ENCODE data around the gene MSANTD1.

The MSANTD1 gene

GRCh38 chr4:3287271-3287971 lies 38.5 kb downstream of the MSANTD1 start:
- Histone ChIP-seq H3K79me1 (ENCODE audit: low read length) (no peaks in the 10 kb centered on the region), H3K4me1 (ENCODE audit: control insufficient read depth, low read depth, low read length) (no peaks in the 10 kb centered on the region), H4K5ac (ENCODE audit: low read length) (no peak overlapping the region), H3K36me3 (ENCODE audit: control insufficient read depth, insufficient read depth, low read length) (no peaks in the 10 kb centered on the region), H3K23ac (ENCODE audit: low read length) (no peak overlapping the region), H2AK5ac (ENCODE audit: low read length) (no peak overlapping the region), H3K27ac (ENCODE audit: low read depth, low read length) (no peak overlapping the region), H3K27me3 (ENCODE audit: insufficient read depth, low read length, poor library complexity) (no peaks in the 10 kb centered on the region), H3K4ac (ENCODE audit: low read depth, low read length) (no peak overlapping the region), H2BK120ac (ENCODE audit: low read depth, low read length) (no peak overlapping the region), H3K79me2 (ENCODE audit: control insufficient read depth, insufficient read depth, low read length) (no peaks in the 10 kb centered on the region), H3K56ac (ENCODE audit: low read length) (no peak overlapping the region), H3K4me2 (ENCODE audit: low read length) (no peak overlapping the region), H3K18ac (ENCODE audit: low read length) (no peak overlapping the region), H3K4me3 (ENCODE audit: low read length) (no peak overlapping the region), H2BK5ac (ENCODE audit: low read length) (no peak overlapping the region), H4K8ac (ENCODE audit: low read depth, low read length) (no peak overlapping the region), H2BK15ac (replicated peaks; ENCODE audit: low read depth) (no peak overlapping the region), H3K9ac (ENCODE audit: low read length) (no peak overlapping the region)
- no CpG with 5 or more reads among the region's 14 CpGs for WGBS (ENCODE audit: extremely low coverage, insufficient coverage, low lambda C conversion rate)
- DNase-seq, result no peak

- Histone ChIP-seq H3K23ac (ENCODE audit: low read length) (no peak overlapping the region), H3K56ac (ENCODE audit: low read length) (no peak overlapping the region), H3K4ac (ENCODE audit: low read depth, low read length) (no peak overlapping the region), H3K36me3 (ENCODE audit: control insufficient read depth, insufficient read depth, low read length) (no peaks in the 10 kb centered on the region), H2BK120ac (ENCODE audit: low read depth, low read length) (no peak overlapping the region), H3K27me3 (ENCODE audit: insufficient read depth, low read length, poor library complexity) (no peaks in the 10 kb centered on the region), H4K5ac (ENCODE audit: low read length) (no peak overlapping the region), H4K8ac (ENCODE audit: low read depth, low read length) (no peak overlapping the region), H3K4me2 (ENCODE audit: low read length) (no peak overlapping the region), H3K9ac (ENCODE audit: low read length) (no peak overlapping the region), H3K27ac (ENCODE audit: low read depth, low read length) (no peak overlapping the region), H2AK5ac (ENCODE audit: low read length) (no peak overlapping the region), H3K79me1 (ENCODE audit: low read length) (no peaks in the 10 kb centered on the region), H3K4me1 (ENCODE audit: control insufficient read depth, low read depth, low read length) (no peaks in the 10 kb centered on the region), H2BK15ac (replicated peaks; ENCODE audit: low read depth) (no peak overlapping the region), H3K79me2 (ENCODE audit: control insufficient read depth, insufficient read depth, low read length) (no peaks in the 10 kb centered on the region), H3K18ac (ENCODE audit: low read length) (no peak overlapping the region), H2BK5ac (ENCODE audit: low read length) (no peak overlapping the region), H3K4me3 (ENCODE audit: low read length) (no peak overlapping the region)
- WGBS (ENCODE audit: extremely low coverage, insufficient coverage, low lambda C conversion rate), result no CpG with 5 or more reads among the region's 24 CpGs
- DNase-seq, result no peak
Observed at GRCh38 chr4:3287972-3288570, 39.1 kb downstream of the MSANTD1 start.

DNA sequence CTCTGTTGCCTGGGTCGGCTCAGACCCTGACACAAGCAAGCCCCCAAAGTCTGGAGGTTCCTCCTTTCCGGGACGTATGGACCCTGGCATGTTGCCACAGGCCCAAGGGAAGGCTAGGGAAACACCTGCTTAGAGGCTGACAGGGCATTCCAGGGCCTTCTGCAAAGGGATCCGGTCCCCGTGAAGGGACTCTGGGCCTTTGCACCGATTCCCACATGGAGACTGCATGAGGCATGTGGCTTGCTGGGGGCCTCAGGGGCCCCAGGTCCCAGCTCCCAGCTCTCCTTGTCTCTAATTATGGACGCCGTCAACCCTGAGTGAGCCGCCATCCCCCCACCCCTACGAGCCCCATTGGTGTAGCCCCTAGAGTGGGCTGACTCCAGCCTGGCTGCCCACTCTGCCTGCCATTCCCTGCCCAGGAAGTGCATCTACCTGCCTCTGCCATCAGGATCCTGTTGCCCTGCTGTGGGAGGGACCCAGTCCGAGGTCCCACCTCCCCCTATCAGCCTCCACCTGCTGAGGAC lies 39.7 kb downstream of the MSANTD1 start:
- no peak overlapping the region for H4K8ac ChIP-seq (ENCODE audit: low read depth, low read length)
- H2BK120ac ChIP-seq (ENCODE audit: low read depth, low read length), result no peak overlapping the region
- H2AK5ac ChIP-seq (ENCODE audit: low read length), result no peak overlapping the region
- no peak overlapping the region for H3K56ac ChIP-seq (ENCODE audit: low read length)
- H3K9ac ChIP-seq (ENCODE audit: low read length), result no peak overlapping the region
- no peaks in the 10 kb centered on the region for H3K79me2 ChIP-seq (ENCODE audit: control insufficient read depth, insufficient read depth, low read length)
- no peak overlapping the region for H3K4me2 ChIP-seq (ENCODE audit: low read length)
- no peaks in the 10 kb centered on the region for H3K27me3 ChIP-seq (ENCODE audit: insufficient read depth, low read length, poor library complexity)
- H3K36me3 ChIP-seq (ENCODE audit: control insufficient read depth, insufficient read depth, low read length), result no peaks in the 10 kb centered on the region
- DNase-seq, result no peak
- WGBS (ENCODE audit: extremely low coverage, insufficient coverage, low lambda C conversion rate), result no CpG with 5 or more reads among the region's 11 CpGs
- no peak overlapping the region for H2BK15ac ChIP-seq (replicated peaks; ENCODE audit: low read depth)
- H3K18ac ChIP-seq (ENCODE audit: low read length), result no peak overlapping the region
- no peak overlapping the region for H3K4ac ChIP-seq (ENCODE audit: low read depth, low read length)
- no peaks in the 10 kb centered on the region for H3K4me1 ChIP-seq (ENCODE audit: control insufficient read depth, low read depth, low read length)
- no peak overlapping the region for H2BK5ac ChIP-seq (ENCODE audit: low read length)
- H3K27ac ChIP-seq (ENCODE audit: low read depth, low read length), result no peak overlapping the region
- no peak overlapping the region for H3K4me3 ChIP-seq (ENCODE audit: low read length)
- no peak overlapping the region for H3K23ac ChIP-seq (ENCODE audit: low read length)
- H3K79me1 ChIP-seq (ENCODE audit: low read length), result no peaks in the 10 kb centered on the region
- no peak overlapping the region for H4K5ac ChIP-seq (ENCODE audit: low read length)

GRCh38 chr4:3290476-3290875 lies 41.5 kb downstream of the MSANTD1 start:
- no peaks in the 10 kb centered on the region for H3K36me3 ChIP-seq (ENCODE audit: control insufficient read depth, insufficient read depth, low read length)
- DNase-seq, result no peak
- no peak overlapping the region for H3K4ac ChIP-seq (ENCODE audit: low read depth, low read length)
- no CpG with 5 or more reads among the region's 11 CpGs for WGBS (ENCODE audit: extremely low coverage, insufficient coverage, low lambda C conversion rate)
- H3K27me3 ChIP-seq (ENCODE audit: insufficient read depth, low read length, poor library complexity), result no peaks in the 10 kb centered on the region
- H2BK120ac ChIP-seq (ENCODE audit: low read depth, low read length), result no peak overlapping the region
- H4K5ac ChIP-seq (ENCODE audit: low read length), result no peak overlapping the region
- no peak overlapping the region for H3K27ac ChIP-seq (ENCODE audit: low read depth, low read length)
- no peak overlapping the region for H2BK5ac ChIP-seq (ENCODE audit: low read length)
- no peak overlapping the region for H3K9ac ChIP-seq (ENCODE audit: low read length)
- H3K79me1 ChIP-seq (ENCODE audit: low read length), result peaks cover 2% of the 10 kb centered on the region
- no peak overlapping the region for H3K4me2 ChIP-seq (ENCODE audit: low read length)
- no peak overlapping the region for H2AK5ac ChIP-seq (ENCODE audit: low read length)
- no peak overlapping the region for H3K4me3 ChIP-seq (ENCODE audit: low read length)
- no peak overlapping the region for H4K8ac ChIP-seq (ENCODE audit: low read depth, low read length)
- no peak overlapping the region for H3K23ac ChIP-seq (ENCODE audit: low read length)
- H3K79me2 ChIP-seq (ENCODE audit: control insufficient read depth, insufficient read depth, low read length), result no peaks in the 10 kb centered on the region
- H3K56ac ChIP-seq (ENCODE audit: low read length), result no peak overlapping the region
- no peak overlapping the region for H2BK15ac ChIP-seq (replicated peaks; ENCODE audit: low read depth)
- H3K4me1 ChIP-seq (ENCODE audit: control insufficient read depth, low read depth, low read length), result peaks cover 4% of the 10 kb centered on the region
- H3K18ac ChIP-seq (ENCODE audit: low read length), result no peak overlapping the region

- Histone ChIP-seq H3K79me1 (ENCODE audit: low read length) (peaks cover 2% of the 10 kb centered on the region), H3K4me1 (ENCODE audit: control insufficient read depth, low read depth, low read length) (peaks cover 4% of the 10 kb centered on the region), H2BK120ac (ENCODE audit: low read depth, low read length) (no peak overlapping the region), H2BK15ac (replicated peaks; ENCODE audit: low read depth) (no peak overlapping the region), H3K79me2 (ENCODE audit: control insufficient read depth, insufficient read depth, low read length) (no peaks in the 10 kb centered on the region), H3K56ac (ENCODE audit: low read length) (no peak overlapping the region), H3K18ac (ENCODE audit: low read length) (no peak overlapping the region), H3K27ac (ENCODE audit: low read depth, low read length) (no peak overlapping the region), H3K4me2 (ENCODE audit: low read length) (no peak overlapping the region), H2AK5ac (ENCODE audit: low read length) (no peak overlapping the region), H3K27me3 (ENCODE audit: insufficient read depth, low read length, poor library complexity) (no peaks in the 10 kb centered on the region), H4K5ac (ENCODE audit: low read length) (no peak overlapping the region), H3K9ac (ENCODE audit: low read length) (no peak overlapping the region), H3K4me3 (ENCODE audit: low read length) (no peak overlapping the region), H3K23ac (ENCODE audit: low read length) (no peak overlapping the region), H2BK5ac (ENCODE audit: low read length) (no peak overlapping the region), H3K36me3 (ENCODE audit: control insufficient read depth, insufficient read depth, low read length) (no peaks in the 10 kb centered on the region), H4K8ac (ENCODE audit: low read depth, low read length) (no peak overlapping the region), H3K4ac (ENCODE audit: low read depth, low read length) (no peak overlapping the region)
- no peak for DNase-seq
- no CpG with 5 or more reads among the region's 9 CpGs for WGBS (ENCODE audit: extremely low coverage, insufficient coverage, low lambda C conversion rate)
Observed at GRCh38 chr4:3290889-3291321, 41.9 kb downstream of the MSANTD1 start.

Measured in mesendoderm (in vitro differentiated cells).